ENCODE results near the gene FLT4.

The FLT4 gene

DNA sequence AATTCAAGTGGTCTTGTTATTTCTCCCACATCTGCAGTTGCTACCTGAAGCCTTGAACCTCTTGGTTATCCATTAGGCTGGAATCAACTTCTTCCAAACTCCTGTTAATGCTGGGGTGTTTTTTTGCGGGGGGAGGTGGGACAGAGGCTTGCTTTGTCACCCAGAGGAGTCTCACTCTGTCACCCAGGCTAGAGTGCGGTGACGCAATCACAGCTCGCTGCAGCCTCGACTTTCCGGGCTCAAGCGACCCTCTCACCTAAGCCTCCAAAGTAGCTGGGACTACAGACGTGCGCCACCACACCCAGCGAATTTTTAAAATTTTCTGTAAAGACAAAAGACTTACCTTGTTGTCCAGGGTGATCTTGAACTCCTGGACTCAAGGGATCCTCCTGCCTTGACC, 62.5 kb downstream of the FLT4 start:
- no peak for DNase-seq

GRCh38 chr5:180586204-180586603, 63.2 kb downstream of the FLT4 start:
- no peak for DNase-seq

GRCh38 chr5:180583738-180584137, 65.7 kb downstream of the FLT4 start:
- no peak for DNase-seq

DNA sequence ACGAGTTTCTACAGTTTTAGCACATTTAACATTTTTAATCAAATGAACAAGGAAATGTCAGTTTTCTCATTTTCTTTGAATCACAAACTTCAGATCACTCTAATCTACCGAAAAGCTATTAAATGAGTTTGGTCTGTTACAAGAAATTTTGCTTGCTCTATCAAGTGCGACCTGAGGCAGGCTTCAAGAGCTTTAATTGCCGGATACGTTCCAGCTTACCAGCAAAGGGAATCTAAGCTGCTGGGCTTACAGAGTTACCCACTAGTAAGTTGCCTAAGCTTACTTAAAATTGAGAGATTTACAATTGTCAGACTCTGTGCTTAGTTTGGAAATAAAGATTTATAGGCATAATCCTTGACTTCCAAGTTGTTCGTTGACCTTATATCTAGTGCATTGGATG, 68.7 kb downstream of the FLT4 start:
- no peak for DNase-seq

- peak; percentile 2 for DNase-seq
Measured at GRCh38 chr5:180575571-180575970, 73.8 kb downstream of the FLT4 start.

DNA sequence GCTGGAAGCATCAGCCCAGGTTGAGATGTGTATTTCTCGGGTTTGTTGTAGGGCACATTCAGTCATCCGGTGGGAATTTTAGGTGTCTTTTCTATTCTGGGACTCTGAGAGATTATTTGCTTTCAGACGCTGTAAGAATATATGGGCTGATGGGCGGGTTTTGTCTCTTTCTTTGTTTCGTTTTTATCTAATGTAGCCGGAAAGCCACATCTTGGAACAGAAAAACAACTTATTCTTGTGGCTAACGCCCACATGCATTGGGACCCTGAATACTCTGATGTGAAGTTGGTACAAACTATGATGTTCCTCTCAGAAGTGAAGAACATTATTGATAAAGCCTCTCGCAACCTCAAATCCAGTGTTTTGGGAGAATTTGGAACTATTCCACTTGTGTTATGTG, 80.5 kb downstream of the FLT4 start:
- DNase-seq, result no peak

DNA sequence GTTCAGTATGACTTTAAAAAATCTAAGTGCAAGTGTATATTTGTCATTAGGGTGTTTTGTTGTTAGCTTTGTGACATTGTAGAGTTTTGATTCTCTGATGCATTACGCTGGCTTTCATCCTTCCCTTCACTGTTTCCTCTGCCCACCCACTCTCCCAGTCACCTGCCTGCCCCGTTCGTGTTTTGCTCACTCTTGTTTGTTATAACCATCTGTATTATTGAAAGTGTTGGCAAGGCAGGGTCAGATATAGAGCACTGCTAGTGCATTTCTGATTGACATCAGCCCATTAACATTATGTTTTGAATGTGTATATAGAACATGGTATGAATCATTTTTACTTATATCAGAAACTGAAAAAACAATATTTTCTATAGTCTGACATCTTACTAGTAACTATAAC, 85.4 kb downstream of the FLT4 start:
- DNase-seq, result no peak

GRCh38 chr5:180558232-180558631, 91.2 kb downstream of the FLT4 start:
- no peak for DNase-seq

GRCh38 chr5:180557217-180557809, 92.1 kb downstream of the FLT4 start:
- DNase-seq, result peak; percentile 7

DNA sequence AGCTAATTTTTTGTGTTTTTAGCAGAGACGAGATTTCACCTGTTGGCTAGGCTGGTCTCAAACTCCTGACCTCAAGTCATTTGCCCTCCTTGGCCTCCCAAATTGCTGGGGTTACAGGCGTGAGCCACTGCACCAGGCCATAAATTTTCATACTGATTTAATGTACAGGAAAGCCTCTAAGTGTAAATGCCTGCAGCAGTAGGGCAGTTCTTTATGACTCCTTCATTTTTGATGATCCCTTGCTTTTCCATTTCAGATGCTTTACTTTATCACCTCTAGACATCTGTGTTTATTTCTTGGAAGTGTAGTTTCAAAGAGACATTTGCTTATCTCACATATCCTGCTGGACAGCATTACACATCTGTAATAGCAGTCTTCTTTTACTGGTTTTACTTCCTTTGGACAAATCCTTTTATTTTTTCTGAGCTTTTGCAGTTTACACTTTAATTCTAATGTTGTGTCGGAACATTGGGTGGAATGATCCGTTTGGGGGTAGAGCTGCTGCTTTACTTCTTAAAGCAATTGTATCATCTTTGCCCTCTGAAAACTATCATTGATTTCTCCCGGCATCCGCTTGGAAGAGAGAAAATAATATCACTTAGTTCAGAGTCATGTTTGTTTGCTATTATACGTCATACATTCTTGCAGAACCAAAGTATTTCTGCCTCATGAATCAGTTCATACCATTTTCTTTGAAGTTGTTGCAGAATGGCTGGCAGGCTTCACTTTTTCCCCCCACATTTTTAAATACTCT, 94.1 kb downstream of the FLT4 start:
- DNase-seq, result peak; percentile 8

GRCh38 chr5:180553530-180553929, 95.9 kb downstream of the FLT4 start:
- DNase-seq, result no peak
